WTC11 (cell line): ENCODE measurements around the gene STARD9. TPM values are rescaled to one million over a fixed set of nuclear protein-coding genes. Genes with fewer than 3 reads are reported as not detected.

Experiments
- FOXJ3 ChIP-seq: sonication (generic); formaldehyde crosslinking; IDR thresholded peaks from 2 replicates; pipeline ENCODE4 v1.9.0; 2021; ENCODE audit warnings: missing genetic modification reagents, mild to moderate bottlenecking, borderline replicate concordance
- FOXK1 ChIP-seq: sonication (generic); formaldehyde crosslinking; IDR thresholded peaks from 2 replicates; pipeline ENCODE4 v1.8.0; 2022; ENCODE audit warnings: mild to moderate bottlenecking, moderate library complexity, missing genetic modification reagents
- FOXP1 ChIP-seq: sonication (generic); formaldehyde crosslinking; IDR thresholded peaks from 2 replicates; pipeline ENCODE4 v1.8.0; 2022; ENCODE audit warnings: missing genetic modification reagents, mild to moderate bottlenecking, moderate library complexity, borderline replicate concordance
- GRHL2 ChIP-seq: fragments of 250-450 bp; sonication (Bioruptor Pico); IDR thresholded peaks from 2 replicates; pipeline ENCODE4 v1.8.0; 2022; ENCODE audit warnings: mild to moderate bottlenecking, moderate library complexity; ENCODE audit not compliant: insufficient replicate concordance, severe bottlenecking
- NFE2L1 ChIP-seq: sonication (generic); formaldehyde crosslinking; IDR thresholded peaks from 2 replicates; pipeline ENCODE4 v1.8.1; 2023; ENCODE audit warnings: missing genetic modification reagents
- NFYB ChIP-seq: sonication (generic); formaldehyde crosslinking; conservative IDR thresholded peaks from 2 replicates; pipeline ENCODE4 v1.8.0; 2022; ENCODE audit warnings: low read depth, missing genetic modification reagents
- NR2C2 ChIP-seq: sonication (generic); formaldehyde crosslinking; IDR thresholded peaks from 2 replicates; pipeline ENCODE4 v1.8.0; 2022; ENCODE audit warnings: mild to moderate bottlenecking, missing genetic modification reagents
- RELA ChIP-seq: sonication (generic); formaldehyde crosslinking; IDR thresholded peaks from 2 replicates; pipeline ENCODE4 v1.8.1; 2022; ENCODE audit warnings: missing genetic modification reagents, mild to moderate bottlenecking, borderline replicate concordance
- SMAD4 ChIP-seq: sonication (generic); formaldehyde crosslinking; IDR thresholded peaks from 2 replicates; pipeline ENCODE4 v1.8.0; 2022; ENCODE audit warnings: mild to moderate bottlenecking, missing genetic modification reagents
- SP1 ChIP-seq: sonication (generic); formaldehyde crosslinking; conservative IDR thresholded peaks from 2 replicates; pipeline ENCODE4 v1.8.1; 2022; ENCODE audit warnings: missing genetic modification reagents
- TEAD1 ChIP-seq: sonication (generic); formaldehyde crosslinking; IDR thresholded peaks from 2 replicates; pipeline ENCODE4 v1.8.0; 2022; ENCODE audit warnings: mild to moderate bottlenecking, missing genetic modification reagents
- TEAD4 ChIP-seq: sonication (generic); formaldehyde crosslinking; IDR thresholded peaks from 2 replicates; pipeline ENCODE4 v1.8.0; 2022; ENCODE audit warnings: mild to moderate bottlenecking, missing genetic modification reagents
- USF2 ChIP-seq: sonication (generic); formaldehyde crosslinking; IDR thresholded peaks from 2 replicates; pipeline ENCODE4 v1.8.1; 2023; ENCODE audit warnings: mild to moderate bottlenecking, missing genetic modification reagents, moderate library complexity
- ZNF138 ChIP-seq: sonication (generic); formaldehyde crosslinking; conservative IDR thresholded peaks from 2 replicates; pipeline ENCODE4 v1.8.1; 2022; ENCODE audit warnings: mild to moderate bottlenecking, moderate library complexity, missing genetic modification reagents
- ZNF317 ChIP-seq: sonication (generic); formaldehyde crosslinking; IDR thresholded peaks from 2 replicates; pipeline ENCODE4 v1.8.1; 2023; ENCODE audit warnings: low read depth, mild to moderate bottlenecking, moderate library complexity, missing genetic modification reagents, borderline replicate concordance
- ZNF425 ChIP-seq: fragments of 250-450 bp; sonication (Bioruptor Pico); conservative IDR thresholded peaks from 2 replicates; pipeline ENCODE4 v1.9.0; 2021; ENCODE audit warnings: mild to moderate bottlenecking
- ZNF532 ChIP-seq: fragments of 250-450 bp; sonication (Bioruptor Pico); IDR thresholded peaks from 2 replicates; pipeline ENCODE4 v1.9.0; 2021; ENCODE audit warnings: mild to moderate bottlenecking, borderline replicate concordance
- ZSCAN18 ChIP-seq: fragments of 250-450 bp; sonication (Bioruptor Pico); IDR thresholded peaks from 2 replicates; pipeline ENCODE4 v2.1.2; 2022; ENCODE audit warnings: mild to moderate bottlenecking, moderate library complexity
- total RNA-seq: library from RNA; stranded (reverse); gene quantifications from 3 replicates; pipeline ENCODE4 v1.2.3, GENCODE V29; 2021
- TF ChIP-seq, protein P1 (sequence below): sonication (generic); formaldehyde crosslinking; IDR thresholded peaks from 2 replicates; pipeline ENCODE4 v1.8.1; 2022; ENCODE audit warnings: low read depth, missing genetic modification reagents, borderline replicate concordance
- TF ChIP-seq, protein P2 (sequence below): sonication (generic); formaldehyde crosslinking; IDR thresholded peaks from 2 replicates; pipeline ENCODE4 v1.8.1; 2023; ENCODE audit warnings: mild to moderate bottlenecking, missing genetic modification reagents
- TF ChIP-seq, protein P3 (sequence below): sonication (generic); formaldehyde crosslinking; IDR thresholded peaks from 2 replicates; pipeline ENCODE4 v1.8.1; 2023; ENCODE audit warnings: mild to moderate bottlenecking, missing genetic modification reagents
- TF ChIP-seq, protein P4 (sequence below): fragments of 200-600 bp; IDR thresholded peaks from 2 replicates; pipeline ENCODE4 v1.8.0; 2022; ENCODE audit warnings: antibody characterized with exemption

STARD9 gene
- total RNA-seq, 1 experiment from 2014 or later = 5.7 TPM

DNA sequence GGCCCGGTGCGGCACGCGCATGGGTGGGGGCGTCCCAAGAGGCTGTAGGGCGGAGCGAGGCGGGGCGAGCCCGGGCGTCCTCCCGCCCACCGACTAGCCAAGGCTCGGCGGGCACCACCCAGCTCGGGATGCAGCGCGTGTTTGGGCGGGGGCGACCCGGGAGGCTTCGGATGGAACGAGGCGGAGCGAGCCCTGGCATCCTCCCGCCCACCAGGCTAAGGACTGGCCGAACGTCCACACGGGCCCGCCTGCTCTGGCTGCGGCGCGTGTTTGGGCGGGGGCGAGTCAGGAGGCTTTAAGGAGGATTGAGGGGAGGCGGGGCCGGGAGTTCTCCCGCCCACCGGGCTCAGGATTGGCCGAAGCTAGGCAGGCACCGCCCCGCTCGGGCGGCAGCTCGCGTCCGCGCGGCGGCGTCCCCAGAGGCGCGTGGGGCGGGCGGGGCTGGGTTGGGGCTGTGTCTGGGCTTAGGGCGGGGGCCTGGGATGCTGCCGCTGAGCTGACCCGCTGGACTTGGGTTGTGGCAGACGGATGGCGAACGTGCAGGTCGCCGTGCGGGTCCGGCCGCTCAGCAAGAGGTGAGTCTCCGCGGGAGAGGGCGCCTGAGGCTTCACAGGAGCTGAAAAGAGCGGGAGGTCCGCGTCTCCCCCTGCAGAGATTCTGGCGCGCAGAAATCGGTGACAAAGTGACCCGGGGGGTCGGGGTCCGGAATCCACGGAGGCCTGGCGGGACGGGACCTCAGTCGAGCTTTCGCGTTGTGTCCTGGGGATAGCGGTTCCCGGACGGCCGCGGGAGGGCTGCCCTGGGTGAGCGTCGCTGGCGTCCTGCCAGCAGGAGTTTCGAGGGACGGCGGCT lies at the start of gene STARD9 (continued):
- TF ChIP-seq RELA (0 out of 2 replicates have a peak, but pooled peaks have one; percentile 27), SP1 (peak; percentile 92), SMAD4 (CRISPR knock-in tag) (no peak), NR2C2 (no peak; the same call in 1 of the 2 replicates), ZNF532 (CRISPR knock-in tag) (no peak), ZNF425 (CRISPR knock-in tag) (no peak), FOXK1 (CRISPR knock-in tag) (peak; percentile 83; the same call in 1 of the 2 replicates), TEAD1 (CRISPR knock-in tag) (peak; percentile 88), FOXJ3 (no peak), ZSCAN18 (CRISPR knock-in tag) (no peak), ZNF138 (CRISPR knock-in tag) (no peak), TEAD4 (no peak; the same call in 1 of the 2 replicates), NFYB (CRISPR knock-in tag) (no peak; the same call in 1 of the 2 replicates), FOXP1 (CRISPR knock-in tag) (peak; percentile 82), GRHL2 (CRISPR knock-in tag) (no peak), NFE2L1 (CRISPR knock-in tag) (no peak; the same call in 1 of the 2 replicates), USF2 (CRISPR knock-in tag) (peak; percentile 58; the same call in 1 of the 2 replicates), ZNF317 (peak; percentile 54; the same call in 1 of the 2 replicates)
- TF ChIP-seq, protein P1, sequence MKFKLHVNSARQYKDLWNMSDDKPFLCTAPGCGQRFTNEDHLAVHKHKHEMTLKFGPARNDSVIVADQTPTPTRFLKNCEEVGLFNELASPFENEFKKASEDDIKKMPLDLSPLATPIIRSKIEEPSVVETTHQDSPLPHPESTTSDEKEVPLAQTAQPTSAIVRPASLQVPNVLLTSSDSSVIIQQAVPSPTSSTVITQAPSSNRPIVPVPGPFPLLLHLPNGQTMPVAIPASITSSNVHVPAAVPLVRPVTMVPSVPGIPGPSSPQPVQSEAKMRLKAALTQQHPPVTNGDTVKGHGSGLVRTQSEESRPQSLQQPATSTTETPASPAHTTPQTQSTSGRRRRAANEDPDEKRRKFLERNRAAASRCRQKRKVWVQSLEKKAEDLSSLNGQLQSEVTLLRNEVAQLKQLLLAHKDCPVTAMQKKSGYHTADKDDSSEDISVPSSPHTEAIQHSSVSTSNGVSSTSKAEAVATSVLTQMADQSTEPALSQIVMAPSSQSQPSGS (CRISPR knock-in tag) = no peak
- TF ChIP-seq, protein P2, sequence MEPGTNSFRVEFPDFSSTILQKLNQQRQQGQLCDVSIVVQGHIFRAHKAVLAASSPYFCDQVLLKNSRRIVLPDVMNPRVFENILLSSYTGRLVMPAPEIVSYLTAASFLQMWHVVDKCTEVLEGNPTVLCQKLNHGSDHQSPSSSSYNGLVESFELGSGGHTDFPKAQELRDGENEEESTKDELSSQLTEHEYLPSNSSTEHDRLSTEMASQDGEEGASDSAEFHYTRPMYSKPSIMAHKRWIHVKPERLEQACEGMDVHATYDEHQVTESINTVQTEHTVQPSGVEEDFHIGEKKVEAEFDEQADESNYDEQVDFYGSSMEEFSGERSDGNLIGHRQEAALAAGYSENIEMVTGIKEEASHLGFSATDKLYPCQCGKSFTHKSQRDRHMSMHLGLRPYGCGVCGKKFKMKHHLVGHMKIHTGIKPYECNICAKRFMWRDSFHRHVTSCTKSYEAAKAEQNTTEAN (CRISPR knock-in tag) = no peak
- TF ChIP-seq, protein P3, sequence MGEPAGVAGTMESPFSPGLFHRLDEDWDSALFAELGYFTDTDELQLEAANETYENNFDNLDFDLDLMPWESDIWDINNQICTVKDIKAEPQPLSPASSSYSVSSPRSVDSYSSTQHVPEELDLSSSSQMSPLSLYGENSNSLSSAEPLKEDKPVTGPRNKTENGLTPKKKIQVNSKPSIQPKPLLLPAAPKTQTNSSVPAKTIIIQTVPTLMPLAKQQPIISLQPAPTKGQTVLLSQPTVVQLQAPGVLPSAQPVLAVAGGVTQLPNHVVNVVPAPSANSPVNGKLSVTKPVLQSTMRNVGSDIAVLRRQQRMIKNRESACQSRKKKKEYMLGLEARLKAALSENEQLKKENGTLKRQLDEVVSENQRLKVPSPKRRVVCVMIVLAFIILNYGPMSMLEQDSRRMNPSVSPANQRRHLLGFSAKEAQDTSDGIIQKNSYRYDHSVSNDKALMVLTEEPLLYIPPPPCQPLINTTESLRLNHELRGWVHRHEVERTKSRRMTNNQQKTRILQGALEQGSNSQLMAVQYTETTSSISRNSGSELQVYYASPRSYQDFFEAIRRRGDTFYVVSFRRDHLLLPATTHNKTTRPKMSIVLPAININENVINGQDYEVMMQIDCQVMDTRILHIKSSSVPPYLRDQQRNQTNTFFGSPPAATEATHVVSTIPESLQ (CRISPR knock-in tag) = no peak
- TF ChIP-seq, protein P4, sequence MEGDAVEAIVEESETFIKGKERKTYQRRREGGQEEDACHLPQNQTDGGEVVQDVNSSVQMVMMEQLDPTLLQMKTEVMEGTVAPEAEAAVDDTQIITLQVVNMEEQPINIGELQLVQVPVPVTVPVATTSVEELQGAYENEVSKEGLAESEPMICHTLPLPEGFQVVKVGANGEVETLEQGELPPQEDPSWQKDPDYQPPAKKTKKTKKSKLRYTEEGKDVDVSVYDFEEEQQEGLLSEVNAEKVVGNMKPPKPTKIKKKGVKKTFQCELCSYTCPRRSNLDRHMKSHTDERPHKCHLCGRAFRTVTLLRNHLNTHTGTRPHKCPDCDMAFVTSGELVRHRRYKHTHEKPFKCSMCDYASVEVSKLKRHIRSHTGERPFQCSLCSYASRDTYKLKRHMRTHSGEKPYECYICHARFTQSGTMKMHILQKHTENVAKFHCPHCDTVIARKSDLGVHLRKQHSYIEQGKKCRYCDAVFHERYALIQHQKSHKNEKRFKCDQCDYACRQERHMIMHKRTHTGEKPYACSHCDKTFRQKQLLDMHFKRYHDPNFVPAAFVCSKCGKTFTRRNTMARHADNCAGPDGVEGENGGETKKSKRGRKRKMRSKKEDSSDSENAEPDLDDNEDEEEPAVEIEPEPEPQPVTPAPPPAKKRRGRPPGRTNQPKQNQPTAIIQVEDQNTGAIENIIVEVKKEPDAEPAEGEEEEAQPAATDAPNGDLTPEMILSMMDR = no peak
